Keratinocyte (primary cell): ENCODE results near the gene DOCK7. TPM values are rescaled to one million over a fixed set of nuclear protein-coding genes. Genes with fewer than 3 reads are reported as not detected.

Experiments used
- DNase-seq: peaks from one replicate; pipeline ENCODE4 v3.0.0-alpha.2; 2011; ENCODE audit warnings: low read depth, missing footprints, low spot score
- FAIRE-seq: peaks from 2 replicates; lab custom pipeline; 2011; peaks lifted over from hg19 to GRCh38; lab: Jason Lieb, UNC
- H2AFZ ChIP-seq: 2 replicates; pipeline ENCODE4 v1.6.0; 2012; ENCODE audit warnings: low read length, control low read depth, inconsistent platforms; ENCODE audit not compliant: control insufficient read depth
- H3K27ac ChIP-seq: 2 replicates; pipeline ENCODE4 v1.5.1; 2011; ENCODE audit warnings: low read length; ENCODE audit not compliant: control insufficient read depth, insufficient read depth
- H3K27me3 ChIP-seq: 3 replicates; pipeline ENCODE4 v1.6.0; 2011; ENCODE audit warnings: low read length; ENCODE audit not compliant: control insufficient read depth, insufficient read depth; ENCODE audit errors: extremely low read depth
- H3K36me3 ChIP-seq, 2 experiments: 2 replicates in 1 of 2; 3 replicates in 1 of 2; pipeline ENCODE4 v1.5.1; 2011; ENCODE audit warnings: low read length in 2 of 2, mild to moderate bottlenecking in 1 of 2; ENCODE audit not compliant: control insufficient read depth in 2 of 2, insufficient read depth in 2 of 2; ENCODE audit errors: extremely low read depth in 1 of 2
- H3K4me1 ChIP-seq: 3 replicates; pipeline ENCODE4 v1.5.1; 2011; ENCODE audit warnings: low read length; ENCODE audit not compliant: control insufficient read depth, insufficient read depth; ENCODE audit errors: extremely low read depth
- H3K4me2 ChIP-seq: 3 replicates; pipeline ENCODE4 v1.6.0; 2011; ENCODE audit warnings: low read depth, low read length; ENCODE audit not compliant: control insufficient read depth, insufficient read depth; ENCODE audit errors: extremely low read depth
- H3K4me3 ChIP-seq, 3 experiments: fragments of 200-600 bp in 1 of 3; sonication (generic) in 1 of 3; 2 replicates in 2 of 3; 3 replicates in 1 of 3; pipeline ENCODE4 v1.5.1; 2011 to 2016; ENCODE audit warnings: low read length in 3 of 3, mild to moderate bottlenecking in 3 of 3, control low read depth in 2 of 3, inconsistent platforms in 1 of 3, low read depth in 1 of 3, mixed read lengths in 1 of 3, mixed run types in 1 of 3, moderate library complexity in 1 of 3; ENCODE audit not compliant: control insufficient read depth in 2 of 3, insufficient read depth in 2 of 3; ENCODE audit errors: extremely low read depth in 1 of 3
- H3K79me2 ChIP-seq: 2 replicates; pipeline ENCODE4 v1.6.0; 2012; ENCODE audit warnings: low read length; ENCODE audit not compliant: control insufficient read depth, insufficient read depth
- H3K9ac ChIP-seq: 3 replicates; pipeline ENCODE4 v1.6.0; 2011; ENCODE audit warnings: low read length; ENCODE audit not compliant: control insufficient read depth, insufficient read depth; ENCODE audit errors: extremely low read depth
- H3K9me1 ChIP-seq: 3 replicates; pipeline ENCODE4 v1.6.0; 2011; ENCODE audit warnings: low read length; ENCODE audit not compliant: control insufficient read depth, insufficient read depth; ENCODE audit errors: extremely low read depth
- H3K9me3 ChIP-seq: 2 replicates; pipeline ENCODE4 v1.5.1; 2012; ENCODE audit warnings: low read depth, low read length; ENCODE audit not compliant: control insufficient read depth
- H4K20me1 ChIP-seq: 3 replicates; pipeline ENCODE4 v1.6.0; 2011; ENCODE audit warnings: low read length; ENCODE audit not compliant: control insufficient read depth, insufficient read depth; ENCODE audit errors: extremely low read depth
- CTCF ChIP-seq, 3 experiments: IDR thresholded peaks in 1 of 3; conservative IDR thresholded peaks in 1 of 3; optimal IDR thresholded peaks in 1 of 3; 2 replicates in 2 of 3; 3 replicates in 1 of 3; pipeline versions ENCODE3 to v1.5.1; 2011; ENCODE audit warnings: low read length in 3 of 3, mild to moderate bottlenecking in 3 of 3, moderate library complexity in 2 of 3, control low read depth in 1 of 3, inconsistent platforms in 1 of 3; ENCODE audit not compliant: insufficient read depth in 2 of 3; ENCODE audit errors: extremely low read depth in 1 of 3
- EZH2 ChIP-seq: IDR thresholded peaks from one replicate; pipeline ENCODE4 v1.6.1; 2012; ENCODE audit warnings: inconsistent platforms, mild to moderate bottlenecking, low read length, moderate library complexity
- dilution Hi-C: fragments of 300-500 bp; cut with MboI; formaldehyde crosslinking; loops from one replicate; pipeline ENCODE4 v1.7.0; 2020; ENCODE audit warnings: low sequenced_read_pairs; ENCODE audit not compliant: extremely low pct_ligation_motif_present
- polyA plus RNA-seq, 5 experiments: library from polyadenylated mRNA; depleted of rRNA in 3 of 5; stranded (reverse) in 3 of 5; stranded (forward) in 1 of 5; unstranded in 1 of 5; fragments of >200 nt; gene quantifications; 1 replicate in 1 of 5; 2 replicates in 3 of 5; 3 replicates in 1 of 5; pipeline versions ENCODE4 v1.2.1 to v1.2.3, GENCODE V29; 2011 to 2012; ENCODE audit warnings: missing spikeins in 2 of 5, low read depth in 1 of 5, low replicate concordance in 1 of 5

The DOCK7 gene
- polyA plus RNA-seq, 1 donor (not counting 4 experiments of a cell fraction or from before 2014, with no cell fraction given): 66.9 TPM

DNA sequence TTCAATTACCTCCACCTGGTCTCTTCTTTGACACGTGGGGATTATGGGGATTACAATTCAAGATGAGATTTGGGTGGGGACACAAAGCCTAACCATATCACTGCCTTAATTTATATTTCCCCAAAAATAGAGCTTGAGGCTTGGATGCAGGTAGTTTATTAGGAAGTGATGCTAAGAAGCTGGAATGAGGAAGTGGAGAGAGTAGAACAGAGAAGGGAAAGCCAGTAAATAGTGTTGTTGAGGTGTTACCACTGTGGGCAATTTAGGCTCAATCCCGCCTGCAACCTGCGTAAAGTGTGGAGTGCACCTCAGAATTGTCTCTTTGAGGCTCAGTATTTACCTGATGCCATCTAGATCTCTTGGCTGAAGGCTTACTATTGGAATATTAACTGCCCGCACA is 4.9 kb upstream of the DOCK7 start:
- Histone ChIP-seq H3K4me2 (no peak overlapping the region), H3K4me1 (peaks cover 25% of the 10 kb centered on the region), H3K27ac (no peak overlapping the region), H4K20me1 (no peaks in the 10 kb centered on the region), H3K79me2 (no peaks in the 10 kb centered on the region), H3K9me3 (no peaks in the 10 kb centered on the region), H3K4me3 (no peak overlapping the region), H3K9ac (no peak overlapping the region), H3K27me3 (no peaks in the 10 kb centered on the region), H3K36me3 (no peaks in the 10 kb centered on the region), H2AFZ (no peak overlapping the region), H3K9me1 (peaks cover 4% of the 10 kb centered on the region)
- DNase-seq: no peak
- FAIRE-seq: no peak
- TF ChIP-seq EZH2 (no peak), CTCF (optimal IDR thresholded peaks at IDR 0.05 in 1 of 3, IDR thresholded peaks at IDR 0.05 in 1 of 3, conservative IDR thresholded peaks at IDR 0.05 in 1 of 3; ENCODE audit: extremely low read depth in 1 of 3, insufficient read depth in 2 of 3, low read length in 3 of 3) (no peak)
- dilution Hi-C loops: no loop called here

- H3K36me3 ChIP-seq: no peaks in the 10 kb centered on the region
Measured at GRCh38 chr1:62691062-62691844, 3.1 kb upstream of the DOCK7 start.

More at GRCh38 chr1:62691062-62691844, 3.1 kb upstream of the DOCK7 start:
- Histone ChIP-seq H3K9me3 (no peaks in the 10 kb centered on the region), H4K20me1 (no peaks in the 10 kb centered on the region), H3K79me2 (peaks cover 12% of the 10 kb centered on the region), H3K4me2 (peak overlapping the region; percentile 79), H3K4me3 (no peak overlapping the region), H3K9ac (no peak overlapping the region), H3K4me1 (peaks cover 34% of the 10 kb centered on the region), H3K9me1 (peaks cover 4% of the 10 kb centered on the region), H3K27me3 (no peaks in the 10 kb centered on the region), H2AFZ (no peak overlapping the region), H3K27ac (peak overlapping the region; percentile 75)
- TF ChIP-seq EZH2: no peak
- no peak for TF ChIP-seq CTCF (optimal IDR thresholded peaks at IDR 0.05 in 1 of 3, IDR thresholded peaks at IDR 0.05 in 1 of 3, conservative IDR thresholded peaks at IDR 0.05 in 1 of 3; ENCODE audit: extremely low read depth in 1 of 3, insufficient read depth in 2 of 3, low read length in 3 of 3)
- FAIRE-seq (no peak), DNase-seq (no peak)
- dilution Hi-C loops: no loop called here
